GM23248 (cell line): Measurements from ENCODE around the gene NTPCR. TPM values are rescaled to one million over a fixed set of nuclear protein-coding genes. Genes with fewer than 3 reads are reported as not detected.
A peak's percentile ranks its signal among the peaks of the same experiment; 100 is the strongest.

Experiments
- DNase-seq: peaks from one replicate; pipeline ENCODE4 v3.0.0-alpha.2; 2015
- H2AFZ ChIP-seq: fragments of 200-600 bp; sonication (generic); 2 replicates; pipeline ENCODE4 v1.6.1; 2016; ENCODE audit warnings: antibody characterized with exemption
- H3F3A ChIP-seq: fragments of 200-600 bp; sonication (generic); 2 replicates; pipeline ENCODE4 v1.6.1; 2016; ENCODE audit warnings: mild to moderate bottlenecking, antibody characterized with exemption, mixed run types; ENCODE audit not compliant: insufficient read depth
- H3K27ac ChIP-seq: fragments of 200-600 bp; sonication (generic); 2 replicates; pipeline ENCODE4 v1.5.1; 2016; ENCODE audit warnings: mild to moderate bottlenecking
- H3K27me3 ChIP-seq: fragments of 200-600 bp; sonication (generic); replicated peaks from 2 replicates; pipeline ENCODE4 v1.6.1; 2016; ENCODE audit warnings: mild to moderate bottlenecking; ENCODE audit not compliant: insufficient read depth
- H3K36me3 ChIP-seq: fragments of 200-600 bp; sonication (generic); 2 replicates; pipeline ENCODE4 v1.6.1; 2016; ENCODE audit warnings: low read depth, mild to moderate bottlenecking
- H3K4me1 ChIP-seq: fragments of 200-600 bp; sonication (generic); 2 replicates; pipeline ENCODE4 v1.6.1; 2016; ENCODE audit warnings: mild to moderate bottlenecking; ENCODE audit not compliant: insufficient read depth
- H3K4me2 ChIP-seq: fragments of 200-600 bp; sonication (generic); one replicate; pipeline ENCODE4 v1.6.1; 2016; ENCODE audit warnings: mild to moderate bottlenecking; ENCODE audit not compliant: unreplicated experiment
- H3K4me3 ChIP-seq: fragments of 200-600 bp; sonication (generic); 2 replicates; pipeline ENCODE4 v1.5.1; 2016; ENCODE audit warnings: mild to moderate bottlenecking
- H3K79me2 ChIP-seq: fragments of 200-600 bp; sonication (generic); 2 replicates; pipeline ENCODE4 v1.6.1; 2016; ENCODE audit warnings: mild to moderate bottlenecking; ENCODE audit not compliant: insufficient read depth
- H3K9ac ChIP-seq: fragments of 200-600 bp; sonication (generic); 2 replicates; pipeline ENCODE4 v1.6.1; 2016; ENCODE audit warnings: mild to moderate bottlenecking
- H3K9me2 ChIP-seq: fragments of 200-600 bp; sonication (generic); 2 replicates; pipeline ENCODE4 v1.6.1; 2016; ENCODE audit warnings: mixed run types, mild to moderate bottlenecking, moderate library complexity; ENCODE audit not compliant: insufficient read depth
- H3K9me3 ChIP-seq: fragments of 200-600 bp; sonication (generic); one replicate; pipeline ENCODE4 v1.6.1; 2017; ENCODE audit warnings: low read depth
- H4K20me1 ChIP-seq: fragments of 200-600 bp; sonication (generic); 2 replicates; pipeline ENCODE4 v1.6.0; 2016; ENCODE audit not compliant: insufficient read depth
- EZH2 ChIP-seq: fragments of 200-600 bp; sonication (generic); IDR thresholded peaks from 2 replicates; pipeline ENCODE4 v1.6.1; 2018; ENCODE audit warnings: antibody characterized with exemption, mild to moderate bottlenecking; ENCODE audit not compliant: insufficient read depth, poor library complexity, severe bottlenecking
- EZH2phosphoT487 ChIP-seq: fragments of 200-600 bp; sonication (generic); IDR thresholded peaks from 2 replicates; pipeline ENCODE4 v1.6.1; 2018; ENCODE audit warnings: antibody characterized with exemption, moderate library complexity, mild to moderate bottlenecking, low read depth; ENCODE audit not compliant: insufficient read depth
- WGBS, 2 experiments: methylation state at CpG; one replicate each; pipeline ENCODE4 v1.1.6; 2015 to 2017; ENCODE audit warnings: low lambda C conversion rate in 2 of 2, low coverage in 1 of 2; ENCODE audit errors: missing lambda C conversion rate in 2 of 2; 5-methylcytosine and 5-hydroxymethylcytosine counted together
- in situ Hi-C: fragments of 300-500 bp; cut with MboI; formaldehyde crosslinking; loops from 2 replicates; pipeline ENCODE4 v1.15.0; 2020
- polyA plus RNA-seq: library from polyadenylated mRNA; unstranded; fragments of >200 nt; fragmentation: Nextera tagmentation; extraction: Ambion mirVana; gene quantifications from 2 replicates; pipeline ENCODE4 v1.2.1, GENCODE V29; 2016
- total RNA-seq: library from RNA; depleted of rRNA; stranded (reverse); fragments of >200 nt; shearing (Covaris generic); gene quantifications from 2 replicates; pipeline ENCODE4 v1.2.3, GENCODE V29; 2014

NTPCR gene
- total and polyA plus RNA-seq, 2 experiments from 2014 or later = 23.8 to 67.2 TPM

GRCh38 chr1:232965912-232966217, 15.5 kb downstream of the NTPCR start:
- H3K9me2 ChIP-seq = no peaks in the 10 kb centered on the region
- 0 out of 2 replicates have a peak, but pooled peaks cover 8% of the 10 kb centered on the region for H3K4me1 ChIP-seq
- 84 to 85% methylated on average over 6 of the region's 6 CpGs for WGBS, 2 experiments
- no peaks in the 10 kb centered on the region for H3K27me3 ChIP-seq
- H3F3A ChIP-seq = 0 out of 2 replicates have a peak, but pooled peaks cover 9% of the 10 kb centered on the region
- H3K79me2 ChIP-seq = no peaks in the 10 kb centered on the region
- no peak overlapping the region for H3K27ac ChIP-seq
- H3K9me3 ChIP-seq = no peaks in the 10 kb centered on the region
- DNase-seq = no peak
- no peak overlapping the region for H2AFZ ChIP-seq
- H4K20me1 ChIP-seq = no peaks in the 10 kb centered on the region
- H3K9ac ChIP-seq = no peak overlapping the region
- H3K4me3 ChIP-seq = no peak overlapping the region
- H3K4me2 ChIP-seq = no peak overlapping the region
- in situ Hi-C loops = no loop called here
- H3K36me3 ChIP-seq = peaks cover 7% of the 10 kb centered on the region
- no peak for TF ChIP-seq EZH2phosphoT487
- TF ChIP-seq EZH2 = no peak

GRCh38 chr1:232966663-232967062, 16.3 kb downstream of the NTPCR start:
- no peaks in the 10 kb centered on the region for H3K79me2 ChIP-seq
- no peaks in the 10 kb centered on the region for H3K9me3 ChIP-seq
- TF ChIP-seq EZH2 = no peak
- TF ChIP-seq EZH2phosphoT487 = no peak
- no peak overlapping the region for H3K27ac ChIP-seq
- H3K27me3 ChIP-seq = no peaks in the 10 kb centered on the region
- H3K36me3 ChIP-seq = peaks cover 15% of the 10 kb centered on the region
- 0 out of 2 replicates have a peak, but pooled peaks cover 8% of the 10 kb centered on the region for H3K4me1 ChIP-seq
- no peak overlapping the region for H2AFZ ChIP-seq
- DNase-seq = no peak
- 0 out of 2 replicates have a peak, but pooled peaks cover 9% of the 10 kb centered on the region for H3F3A ChIP-seq
- H4K20me1 ChIP-seq = no peaks in the 10 kb centered on the region
- H3K9ac ChIP-seq = no peak overlapping the region
- no peaks in the 10 kb centered on the region for H3K9me2 ChIP-seq
- in situ Hi-C loops = no loop called here
- WGBS, 2 experiments = 77 to 78% methylated on average over 4 of the region's 4 CpGs
- H3K4me3 ChIP-seq = no peak overlapping the region
- no peak overlapping the region for H3K4me2 ChIP-seq

GRCh38 chr1:232968391-232968790, 18.0 kb downstream of the NTPCR start:
- no peak overlapping the region for H3K27ac ChIP-seq
- in situ Hi-C loops = no loop called here
- H3K27me3 ChIP-seq = no peaks in the 10 kb centered on the region
- no peak overlapping the region for H3K9ac ChIP-seq
- H3K4me1 ChIP-seq = no peaks in the 10 kb centered on the region
- no peak overlapping the region for H3K4me2 ChIP-seq
- H3K36me3 ChIP-seq = peaks cover 25% of the 10 kb centered on the region
- H3K79me2 ChIP-seq = no peaks in the 10 kb centered on the region
- WGBS, 2 experiments = 98 to 99% methylated on average over 5 of the region's 5 CpGs
- TF ChIP-seq EZH2phosphoT487 (no peak), EZH2 (no peak)
- no peaks in the 10 kb centered on the region for H3K9me2 ChIP-seq
- peaks cover 3% of the 10 kb centered on the region for H3K9me3 ChIP-seq
- no peak for DNase-seq
- no peaks in the 10 kb centered on the region for H3F3A ChIP-seq
- no peak overlapping the region for H2AFZ ChIP-seq
- H3K4me3 ChIP-seq = no peak overlapping the region
- no peaks in the 10 kb centered on the region for H4K20me1 ChIP-seq

GRCh38 chr1:232968965-232969364, 18.6 kb downstream of the NTPCR start:
- no peak for TF ChIP-seq EZH2phosphoT487
- no peak for TF ChIP-seq EZH2
- Histone ChIP-seq H3K27me3 (no peaks in the 10 kb centered on the region), H2AFZ (no peak overlapping the region), H3K79me2 (no peaks in the 10 kb centered on the region), H3K4me2 (no peak overlapping the region), H3K9me3 (peaks cover 8% of the 10 kb centered on the region), H4K20me1 (no peaks in the 10 kb centered on the region), H3K9me2 (no peaks in the 10 kb centered on the region), H3K36me3 (peaks cover 30% of the 10 kb centered on the region), H3K4me3 (no peak overlapping the region), H3K27ac (no peak overlapping the region), H3K4me1 (no peaks in the 10 kb centered on the region), H3K9ac (no peak overlapping the region), H3F3A (no peaks in the 10 kb centered on the region)
- in situ Hi-C loops = no loop called here
- peak; percentile 38 for DNase-seq
- 60 to 63% methylated on average over 3 of the region's 3 CpGs for WGBS, 2 experiments

GRCh38 chr1:232969799-232970198, 19.4 kb downstream of the NTPCR start:
- H3K4me3 ChIP-seq = no peak overlapping the region
- no peak overlapping the region for H3K4me2 ChIP-seq
- no peak overlapping the region for H3K9ac ChIP-seq
- peaks cover 36% of the 10 kb centered on the region for H3K36me3 ChIP-seq
- H3K27ac ChIP-seq = no peak overlapping the region
- H3K79me2 ChIP-seq = no peaks in the 10 kb centered on the region
- no peaks in the 10 kb centered on the region for H3K27me3 ChIP-seq
- in situ Hi-C loops = no loop called here
- 0 out of 2 replicates have a peak, but pooled peaks cover 4% of the 10 kb centered on the region for H3F3A ChIP-seq
- 97 to 99% methylated on average over 5 of the region's 5 CpGs for WGBS, 2 experiments
- H3K9me3 ChIP-seq = peaks cover 11% of the 10 kb centered on the region
- H3K4me1 ChIP-seq = no peaks in the 10 kb centered on the region
- H2AFZ ChIP-seq = no peak overlapping the region
- TF ChIP-seq EZH2phosphoT487 = no peak
- no peak for TF ChIP-seq EZH2
- H4K20me1 ChIP-seq = no peaks in the 10 kb centered on the region
- no peak for DNase-seq
- H3K9me2 ChIP-seq = no peaks in the 10 kb centered on the region
